Thoracic aorta (tissue), 2 donors: ENCODE data around the gene RASAL2. TPM values are rescaled to one million over a fixed set of nuclear protein-coding genes. Genes with fewer than 3 reads are reported as not detected.

ENCODE experiments used
- ATAC-seq: fragments of 150-250 bp; one replicate; pipeline ENCODE4 v1.8.0; 2017; ENCODE audit warnings: low read depth; ENCODE audit not compliant: insufficient number of reproducible peaks, low FRiP score
- DNase-seq: peaks from one replicate; pipeline ENCODE4 v3.0.0-alpha.2; 2020; ENCODE audit warnings: low spot score
- H3K27ac ChIP-seq, 2 donors: fragments of 200-600 bp; sonication (generic); 1 replicate in 1 of 2; 2 replicates in 1 of 2; pipeline ENCODE4 v1.5.1; 2016; ENCODE audit warnings: mild to moderate bottlenecking in 2 of 2, moderate library complexity in 2 of 2
- H3K27me3 ChIP-seq: fragments of 200-600 bp; sonication (generic); replicated peaks from 2 replicates; pipeline ENCODE4 v1.6.0; 2016; ENCODE audit warnings: mild to moderate bottlenecking; ENCODE audit not compliant: insufficient read depth
- H3K36me3 ChIP-seq: fragments of 200-600 bp; sonication (generic); one replicate; pipeline ENCODE4 v1.5.1; 2016
- H3K4me1 ChIP-seq, 2 donors: fragments of 200-600 bp; sonication (generic); 1 replicate in 1 of 2; 2 replicates in 1 of 2; pipeline versions ENCODE4 v1.5.1 to v1.6.0; 2016; ENCODE audit warnings: low read depth in 2 of 2, mild to moderate bottlenecking in 1 of 2; ENCODE audit not compliant: control insufficient read depth in 1 of 2
- H3K4me3 ChIP-seq: fragments of 200-600 bp; sonication (generic); 2 replicates; pipeline ENCODE4 v1.5.1; 2016; ENCODE audit warnings: mild to moderate bottlenecking
- H3K9me3 ChIP-seq: fragments of 200-600 bp; sonication (generic); 2 replicates; pipeline ENCODE4 v1.5.1; 2016
- CTCF ChIP-seq: fragments of 200-600 bp; sonication (generic); IDR thresholded peaks from one replicate; pipeline ENCODE4 v1.5.1; 2019; ENCODE audit warnings: antibody characterized with exemption
- total RNA-seq, 2 donors: library from RNA; depleted of rRNA; stranded (reverse); fragments of >200 nt; gene quantifications; one replicate each; pipeline versions ENCODE4 v1.1.0 to v1.2.3, GENCODE V29; 2016

Gene RASAL2
- total RNA-seq, 2 donors from 2014 or later = 38.0 to 45.1 TPM

DNA sequence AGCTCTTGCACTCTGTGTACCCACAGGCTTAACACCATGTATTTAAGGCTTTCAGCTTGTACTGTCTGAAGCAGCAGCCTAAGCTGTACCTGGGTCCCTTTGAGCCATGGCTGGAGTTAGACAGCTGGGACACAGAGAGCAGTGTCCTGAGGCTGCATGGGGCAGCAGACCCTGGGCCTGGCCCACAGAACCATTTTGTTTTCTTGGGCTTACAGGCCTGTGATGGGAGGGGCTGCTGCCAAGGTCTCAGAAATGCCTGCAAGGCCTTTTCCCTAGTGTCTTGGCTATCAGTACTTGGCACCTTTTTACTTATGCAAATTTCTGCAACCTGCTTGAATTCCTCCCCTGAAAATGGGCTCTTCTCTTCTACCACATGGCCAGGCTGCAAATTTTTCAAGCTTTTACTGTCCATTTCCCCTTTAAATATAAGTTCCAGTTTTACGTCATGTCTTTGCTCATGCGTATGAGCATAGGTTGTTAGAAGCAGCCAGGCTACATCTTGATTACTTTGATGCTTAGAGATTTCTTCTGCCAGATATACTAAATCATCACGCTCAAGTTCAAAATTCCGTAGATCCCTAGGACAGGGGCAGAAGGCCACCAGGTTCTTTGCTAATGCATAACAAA is 259.0 kb downstream of the RASAL2 start:
- Histone ChIP-seq H3K27ac (no peak overlapping the region), H3K36me3 (no peaks in the 10 kb centered on the region), H3K4me1 (peaks cover 3 to 12% of the 10 kb centered on the region in 2 donors), H3K27me3 (no peaks in the 10 kb centered on the region), H3K4me3 (no peak overlapping the region), H3K9me3 (no peaks in the 10 kb centered on the region)
- no peak for ATAC-seq
- no peak for DNase-seq
- no peak for TF ChIP-seq CTCF

- peaks cover 3 to 12% of the 10 kb centered on the region in 2 donors for H3K4me1 ChIP-seq
- no peak overlapping the region for H3K4me3 ChIP-seq
- no peak for ATAC-seq
- no peak for DNase-seq
- no peak for TF ChIP-seq CTCF
- H3K27ac ChIP-seq = no peak overlapping the region
- no peaks in the 10 kb centered on the region for H3K36me3 ChIP-seq
- H3K9me3 ChIP-seq = no peaks in the 10 kb centered on the region
- no peaks in the 10 kb centered on the region for H3K27me3 ChIP-seq
Observed at GRCh38 chr1:178353524-178353923, 259.6 kb downstream of the RASAL2 start.

DNA sequence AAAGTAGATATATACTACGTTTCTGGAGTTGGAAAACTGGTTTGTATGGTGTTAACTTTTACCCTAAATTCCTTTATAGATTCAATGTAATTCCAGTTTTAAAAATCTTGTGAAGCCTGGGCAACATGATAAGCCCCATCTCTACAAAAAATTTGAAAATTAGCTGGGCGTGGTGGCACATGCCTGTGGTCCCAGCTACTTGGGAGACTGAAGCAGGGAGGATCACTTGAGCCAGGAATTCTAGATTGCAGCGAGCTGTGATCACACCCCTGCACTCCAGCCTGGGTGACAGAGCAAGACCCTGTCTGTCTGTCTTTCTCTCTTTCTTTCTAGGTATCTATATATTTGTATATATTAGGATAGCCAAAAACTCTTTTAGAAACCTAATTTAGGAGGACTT is 260.9 kb downstream of the RASAL2 start:
- Histone ChIP-seq H3K4me1 (peaks cover 3 to 12% of the 10 kb centered on the region in 2 donors), H3K9me3 (no peaks in the 10 kb centered on the region), H3K36me3 (no peaks in the 10 kb centered on the region), H3K4me3 (no peak overlapping the region), H3K27me3 (no peaks in the 10 kb centered on the region), H3K27ac (no peak overlapping the region)
- no peak for DNase-seq
- ATAC-seq = no peak
- no peak for TF ChIP-seq CTCF

DNA sequence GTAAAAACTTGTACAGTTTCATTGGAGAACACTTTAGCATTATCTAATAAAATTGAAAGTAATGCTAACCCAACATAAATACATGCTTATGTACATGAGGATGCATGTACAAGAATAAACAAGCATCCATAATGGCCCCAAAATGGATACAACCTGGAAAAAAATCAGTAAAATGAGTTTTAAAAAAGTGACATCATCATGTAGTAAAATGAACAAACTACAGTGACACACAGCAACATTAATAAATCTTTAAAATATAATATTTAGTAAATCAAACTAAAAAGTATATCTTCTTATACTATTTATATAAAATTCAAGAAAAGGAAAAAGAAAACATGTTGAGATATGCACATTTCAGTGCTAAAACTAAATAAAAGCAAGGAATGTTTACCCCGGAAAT is 262.4 kb downstream of the RASAL2 start:
- Histone ChIP-seq H3K4me1 (peaks cover 3 to 11% of the 10 kb centered on the region in 2 donors), H3K9me3 (no peaks in the 10 kb centered on the region), H3K27me3 (no peaks in the 10 kb centered on the region), H3K4me3 (no peak overlapping the region), H3K36me3 (no peaks in the 10 kb centered on the region), H3K27ac (no peak overlapping the region)
- TF ChIP-seq CTCF = no peak
- no peak for ATAC-seq
- no peak for DNase-seq

DNA sequence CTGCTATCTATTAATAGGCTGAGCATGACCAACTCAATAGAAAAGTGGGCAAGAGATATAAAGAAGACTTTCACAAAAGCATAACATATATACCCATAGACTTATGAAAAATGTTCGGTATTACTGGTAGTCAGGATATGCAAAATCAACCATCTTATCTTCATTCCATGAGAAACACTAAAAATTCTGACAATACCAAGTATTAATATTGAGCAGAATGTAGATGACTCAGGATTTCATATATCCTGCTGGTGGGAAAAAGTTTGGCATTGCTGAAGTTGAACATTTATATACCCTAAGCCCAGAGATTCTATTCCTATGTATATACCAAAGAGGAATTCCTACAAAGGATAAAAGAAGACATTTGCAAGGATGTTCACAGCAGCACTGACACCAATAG is 264.6 kb downstream of the RASAL2 start:
- H3K9me3 ChIP-seq = no peaks in the 10 kb centered on the region

More for the DNA sequence above, 264.6 kb downstream of the RASAL2 start:
- ATAC-seq = no peak
- TF ChIP-seq CTCF = no peak
- H3K27ac ChIP-seq = no peak overlapping the region
- no peaks in the 10 kb centered on the region for H3K27me3 ChIP-seq
- no peaks in the 10 kb centered on the region for H3K36me3 ChIP-seq
- no peak for DNase-seq
- no peaks in the 10 kb centered on the region for H3K4me1 ChIP-seq
- H3K4me3 ChIP-seq = no peak overlapping the region
